Keratinocyte (primary cell): ENCODE results near the gene CCDC85B. TPM values are rescaled to one million over a fixed set of nuclear protein-coding genes. Genes with fewer than 3 reads are reported as not detected.

Source experiments
- DNase-seq: peaks from one replicate; pipeline ENCODE4 v3.0.0-alpha.2; 2011; ENCODE audit warnings: low read depth, missing footprints, low spot score
- FAIRE-seq: peaks from 2 replicates; lab custom pipeline; 2011; peaks lifted over from hg19 to GRCh38; lab: Jason Lieb, UNC
- H2AFZ ChIP-seq: 2 replicates; pipeline ENCODE4 v1.6.0; 2012; ENCODE audit warnings: low read length, control low read depth, inconsistent platforms; ENCODE audit not compliant: control insufficient read depth
- H3K27ac ChIP-seq: 2 replicates; pipeline ENCODE4 v1.5.1; 2011; ENCODE audit warnings: low read length; ENCODE audit not compliant: control insufficient read depth, insufficient read depth
- H3K27me3 ChIP-seq: 3 replicates; pipeline ENCODE4 v1.6.0; 2011; ENCODE audit warnings: low read length; ENCODE audit not compliant: control insufficient read depth, insufficient read depth; ENCODE audit errors: extremely low read depth
- H3K36me3 ChIP-seq, 2 experiments: 2 replicates in 1 of 2; 3 replicates in 1 of 2; pipeline ENCODE4 v1.5.1; 2011; ENCODE audit warnings: low read length in 2 of 2, mild to moderate bottlenecking in 1 of 2; ENCODE audit not compliant: control insufficient read depth in 2 of 2, insufficient read depth in 2 of 2; ENCODE audit errors: extremely low read depth in 1 of 2
- H3K4me1 ChIP-seq: 3 replicates; pipeline ENCODE4 v1.5.1; 2011; ENCODE audit warnings: low read length; ENCODE audit not compliant: control insufficient read depth, insufficient read depth; ENCODE audit errors: extremely low read depth
- H3K4me2 ChIP-seq: 3 replicates; pipeline ENCODE4 v1.6.0; 2011; ENCODE audit warnings: low read depth, low read length; ENCODE audit not compliant: control insufficient read depth, insufficient read depth; ENCODE audit errors: extremely low read depth
- H3K4me3 ChIP-seq, 3 experiments: fragments of 200-600 bp in 1 of 3; sonication (generic) in 1 of 3; 2 replicates in 2 of 3; 3 replicates in 1 of 3; pipeline ENCODE4 v1.5.1; 2011 to 2016; ENCODE audit warnings: low read length in 3 of 3, mild to moderate bottlenecking in 3 of 3, control low read depth in 2 of 3, inconsistent platforms in 1 of 3, low read depth in 1 of 3, mixed read lengths in 1 of 3, mixed run types in 1 of 3, moderate library complexity in 1 of 3; ENCODE audit not compliant: control insufficient read depth in 2 of 3, insufficient read depth in 2 of 3; ENCODE audit errors: extremely low read depth in 1 of 3
- H3K79me2 ChIP-seq: 2 replicates; pipeline ENCODE4 v1.6.0; 2012; ENCODE audit warnings: low read length; ENCODE audit not compliant: control insufficient read depth, insufficient read depth
- H3K9ac ChIP-seq: 3 replicates; pipeline ENCODE4 v1.6.0; 2011; ENCODE audit warnings: low read length; ENCODE audit not compliant: control insufficient read depth, insufficient read depth; ENCODE audit errors: extremely low read depth
- H3K9me1 ChIP-seq: 3 replicates; pipeline ENCODE4 v1.6.0; 2011; ENCODE audit warnings: low read length; ENCODE audit not compliant: control insufficient read depth, insufficient read depth; ENCODE audit errors: extremely low read depth
- H3K9me3 ChIP-seq: 2 replicates; pipeline ENCODE4 v1.5.1; 2012; ENCODE audit warnings: low read depth, low read length; ENCODE audit not compliant: control insufficient read depth
- H4K20me1 ChIP-seq: 3 replicates; pipeline ENCODE4 v1.6.0; 2011; ENCODE audit warnings: low read length; ENCODE audit not compliant: control insufficient read depth, insufficient read depth; ENCODE audit errors: extremely low read depth
- CTCF ChIP-seq, 3 experiments: IDR thresholded peaks in 1 of 3; conservative IDR thresholded peaks in 1 of 3; optimal IDR thresholded peaks in 1 of 3; 2 replicates in 2 of 3; 3 replicates in 1 of 3; pipeline versions ENCODE3 to v1.5.1; 2011; ENCODE audit warnings: low read length in 3 of 3, mild to moderate bottlenecking in 3 of 3, moderate library complexity in 2 of 3, control low read depth in 1 of 3, inconsistent platforms in 1 of 3; ENCODE audit not compliant: insufficient read depth in 2 of 3; ENCODE audit errors: extremely low read depth in 1 of 3
- EZH2 ChIP-seq: IDR thresholded peaks from one replicate; pipeline ENCODE4 v1.6.1; 2012; ENCODE audit warnings: inconsistent platforms, mild to moderate bottlenecking, low read length, moderate library complexity
- dilution Hi-C: fragments of 300-500 bp; cut with MboI; formaldehyde crosslinking; loops from one replicate; pipeline ENCODE4 v1.7.0; 2020; ENCODE audit warnings: low sequenced_read_pairs; ENCODE audit not compliant: extremely low pct_ligation_motif_present
- polyA plus RNA-seq, 5 experiments: library from polyadenylated mRNA; depleted of rRNA in 3 of 5; stranded (reverse) in 3 of 5; stranded (forward) in 1 of 5; unstranded in 1 of 5; fragments of >200 nt; gene quantifications; 1 replicate in 1 of 5; 2 replicates in 3 of 5; 3 replicates in 1 of 5; pipeline versions ENCODE4 v1.2.1 to v1.2.3, GENCODE V29; 2011 to 2012; ENCODE audit warnings: missing spikeins in 2 of 5, low read depth in 1 of 5, low replicate concordance in 1 of 5

Gene CCDC85B
- polyA plus RNA-seq, 1 donor (not counting 4 experiments of a cell fraction or from before 2014, with no cell fraction given): 4.1 TPM

GRCh38 chr11:65882120-65883057 lies 8.1 kb upstream of the CCDC85B start:
- no peaks in the 10 kb centered on the region for H3K9me3 ChIP-seq
- H3K9ac ChIP-seq: no peak overlapping the region
- H3K9me1 ChIP-seq: no peaks in the 10 kb centered on the region
- H3K27me3 ChIP-seq: no peaks in the 10 kb centered on the region
- no peak overlapping the region for H3K27ac ChIP-seq
- peaks cover 8% of the 10 kb centered on the region for H3K4me1 ChIP-seq
- peaks cover 11% of the 10 kb centered on the region for H3K79me2 ChIP-seq
- no peak for DNase-seq
- dilution Hi-C loops: no loop called here
- no peak for FAIRE-seq
- H4K20me1 ChIP-seq: no peaks in the 10 kb centered on the region
- H2AFZ ChIP-seq: no peak overlapping the region
- H3K4me2 ChIP-seq: no peak overlapping the region
- H3K4me3 ChIP-seq: no peak overlapping the region
- H3K36me3 ChIP-seq: peaks cover 31 to 46% of the 10 kb centered on the region in 2 experiments
- TF ChIP-seq EZH2: no peak
- TF ChIP-seq CTCF (optimal IDR thresholded peaks at IDR 0.05 in 1 of 3, IDR thresholded peaks at IDR 0.05 in 1 of 3, conservative IDR thresholded peaks at IDR 0.05 in 1 of 3; ENCODE audit: extremely low read depth in 1 of 3, insufficient read depth in 2 of 3, low read length in 3 of 3): no peak

- no peak overlapping the region for H3K9ac ChIP-seq
Observed at GRCh38 chr11:65883058-65883761, 7.3 kb upstream of the CCDC85B start.

More at GRCh38 chr11:65883058-65883761, 7.3 kb upstream of the CCDC85B start:
- Histone ChIP-seq H2AFZ (no peak overlapping the region), H3K4me3 (no peak overlapping the region), H3K4me2 (no peak overlapping the region), H3K79me2 (peaks cover 17% of the 10 kb centered on the region), H3K36me3 (peaks cover 31 to 46% of the 10 kb centered on the region in 2 experiments), H3K27ac (no peak overlapping the region), H3K9me3 (no peaks in the 10 kb centered on the region), H3K4me1 (peaks cover 13% of the 10 kb centered on the region), H3K27me3 (no peaks in the 10 kb centered on the region), H4K20me1 (no peaks in the 10 kb centered on the region), H3K9me1 (no peaks in the 10 kb centered on the region)
- FAIRE-seq (no peak), DNase-seq (no peak)
- TF ChIP-seq EZH2 (no peak), CTCF (optimal IDR thresholded peaks at IDR 0.05 in 1 of 3, IDR thresholded peaks at IDR 0.05 in 1 of 3, conservative IDR thresholded peaks at IDR 0.05 in 1 of 3; ENCODE audit: extremely low read depth in 1 of 3, insufficient read depth in 2 of 3, low read length in 3 of 3) (no peak)
- dilution Hi-C loops: no loop called here
